ENCODE data around the gene TMEM203.

GRCh38 chr9:137245450-137246421, 40.3 kb upstream of the TMEM203 start:
- TF ChIP-seq CEBPB (IDR thresholded peaks at IDR 0.05; ENCODE audit: low read depth, low read length) (no peak), USF2 (IDR thresholded peaks at IDR 0.05; ENCODE audit: low read depth, low read length) (no peak), NFE2L2 (IDR thresholded peaks at IDR 0.05; ENCODE audit: low read depth, low read length) (no peak), POLR2A (IDR thresholded peaks at IDR 0.05; ENCODE audit: low read depth, low read length) (no peak), CTCF (conservative IDR thresholded peaks at IDR 0.05; ENCODE audit: low read depth, low read length) (no peak), BHLHE40 (IDR thresholded peaks at IDR 0.05; ENCODE audit: low read depth, low read length) (no peak), RFX5 (IDR thresholded peaks at IDR 0.05; ENCODE audit: low read depth, low read length) (no peak), MAZ (IDR thresholded peaks at IDR 0.05; ENCODE audit: borderline replicate concordance, low read depth, low read length) (no peak), MAFK (IDR thresholded peaks at IDR 0.05; ENCODE audit: low read depth, low read length) (no peak), MXI1 (IDR thresholded peaks at IDR 0.05; ENCODE audit: borderline replicate concordance, low read depth, low read length) (no peak), FOS (IDR thresholded peaks at IDR 0.05; ENCODE audit: low read depth, low read length) (no peak), RAD21 (IDR thresholded peaks at IDR 0.05; ENCODE audit: low read length) (no peak), RCOR1 (IDR thresholded peaks at IDR 0.05; ENCODE audit: insufficient replicate concordance, low read length) (no peak), ELK1 (IDR thresholded peaks at IDR 0.05; ENCODE audit: borderline replicate concordance, low read depth, low read length) (no peak)

Measured in IMR-90 (cell line).